KMS-11 (cell line): ENCODE measurements around the gene HS2ST1.

Experiments used
- H2AFZ ChIP-seq: fragments of 200-600 bp; sonication (generic); 2 replicates; pipeline ENCODE4 v1.6.1; 2016; ENCODE audit warnings: antibody characterized with exemption, mixed run types, low read depth
- H3K27ac ChIP-seq: fragments of 200-600 bp; sonication (generic); 2 replicates; pipeline ENCODE4 v1.6.1; 2016; ENCODE audit warnings: mild to moderate bottlenecking, mixed run types
- H3K27me3 ChIP-seq: fragments of 200-600 bp; sonication (generic); 2 replicates; pipeline ENCODE4 v1.6.1; 2017; ENCODE audit warnings: mild to moderate bottlenecking, low read depth, mixed run types, moderate library complexity; ENCODE audit not compliant: insufficient read depth
- H3K36me3 ChIP-seq: fragments of 200-600 bp; sonication (generic); 2 replicates; pipeline ENCODE4 v1.6.1; 2017; ENCODE audit warnings: mild to moderate bottlenecking, mixed run types; ENCODE audit not compliant: insufficient read depth
- H3K4me1 ChIP-seq: fragments of 200-600 bp; sonication (generic); 2 replicates; pipeline ENCODE4 v1.6.1; 2016; ENCODE audit warnings: mild to moderate bottlenecking, low read depth, mixed run types; ENCODE audit not compliant: poor library complexity, severe bottlenecking
- H3K4me2 ChIP-seq: fragments of 200-600 bp; sonication (generic); 2 replicates; pipeline ENCODE4 v1.7.0; 2016; ENCODE audit warnings: mild to moderate bottlenecking, mixed run types
- H3K4me3 ChIP-seq: fragments of 200-600 bp; sonication (generic); IDR thresholded peaks from 2 replicates; pipeline ENCODE4 v1.6.1; 2017; ENCODE audit warnings: low read depth, low read length, mixed read lengths; ENCODE audit not compliant: insufficient read depth
- H3K79me2 ChIP-seq: fragments of 200-600 bp; sonication (generic); 2 replicates; pipeline ENCODE4 v1.6.1; 2016; ENCODE audit warnings: low read depth, mixed run types; ENCODE audit not compliant: insufficient read depth
- H3K9ac ChIP-seq: fragments of 200-600 bp; sonication (generic); 2 replicates; pipeline ENCODE4 v1.6.1; 2016; ENCODE audit warnings: mild to moderate bottlenecking, mixed run types
- H4K20me1 ChIP-seq: fragments of 200-600 bp; sonication (generic); 2 replicates; pipeline ENCODE4 v1.6.1; 2016; ENCODE audit warnings: mild to moderate bottlenecking, mixed run types; ENCODE audit not compliant: insufficient read depth
- TF ChIP-seq, protein P1 (sequence below): fragments of 200-600 bp; sonication (generic); conservative IDR thresholded peaks from 2 replicates; pipeline ENCODE4 v1.6.1; 2017; ENCODE audit warnings: low read depth, mild to moderate bottlenecking, antibody characterized with exemption, low read length, moderate library complexity, mixed read lengths

Gene HS2ST1

DNA sequence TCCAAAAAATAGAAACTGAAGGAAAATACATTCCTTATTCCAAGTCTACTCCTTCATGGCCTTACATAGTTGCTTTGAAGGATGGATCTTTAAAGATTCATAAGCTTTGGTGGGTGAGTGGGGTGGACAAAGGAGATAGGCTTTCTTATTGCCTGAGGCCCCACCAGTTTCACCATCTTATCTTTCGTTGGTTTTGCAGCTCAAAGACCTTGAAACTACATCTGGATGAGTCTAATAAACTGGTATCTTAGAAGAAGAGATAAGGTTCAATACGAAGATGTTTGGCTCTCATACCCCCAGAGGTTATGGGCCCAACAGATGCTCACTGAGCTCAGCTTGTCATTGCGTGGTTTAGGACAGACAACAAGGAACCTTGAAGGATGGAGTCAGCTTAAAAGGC, 201.5 kb downstream of the HS2ST1 start:
- H3K4me2 ChIP-seq, result no peak overlapping the region
- H4K20me1 ChIP-seq, result no peaks in the 10 kb centered on the region
- H3K27ac ChIP-seq, result no peak overlapping the region
- H3K4me1 ChIP-seq, result no peaks in the 10 kb centered on the region
- H3K9ac ChIP-seq, result no peak overlapping the region
- TF ChIP-seq, protein P1, sequence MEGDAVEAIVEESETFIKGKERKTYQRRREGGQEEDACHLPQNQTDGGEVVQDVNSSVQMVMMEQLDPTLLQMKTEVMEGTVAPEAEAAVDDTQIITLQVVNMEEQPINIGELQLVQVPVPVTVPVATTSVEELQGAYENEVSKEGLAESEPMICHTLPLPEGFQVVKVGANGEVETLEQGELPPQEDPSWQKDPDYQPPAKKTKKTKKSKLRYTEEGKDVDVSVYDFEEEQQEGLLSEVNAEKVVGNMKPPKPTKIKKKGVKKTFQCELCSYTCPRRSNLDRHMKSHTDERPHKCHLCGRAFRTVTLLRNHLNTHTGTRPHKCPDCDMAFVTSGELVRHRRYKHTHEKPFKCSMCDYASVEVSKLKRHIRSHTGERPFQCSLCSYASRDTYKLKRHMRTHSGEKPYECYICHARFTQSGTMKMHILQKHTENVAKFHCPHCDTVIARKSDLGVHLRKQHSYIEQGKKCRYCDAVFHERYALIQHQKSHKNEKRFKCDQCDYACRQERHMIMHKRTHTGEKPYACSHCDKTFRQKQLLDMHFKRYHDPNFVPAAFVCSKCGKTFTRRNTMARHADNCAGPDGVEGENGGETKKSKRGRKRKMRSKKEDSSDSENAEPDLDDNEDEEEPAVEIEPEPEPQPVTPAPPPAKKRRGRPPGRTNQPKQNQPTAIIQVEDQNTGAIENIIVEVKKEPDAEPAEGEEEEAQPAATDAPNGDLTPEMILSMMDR, result no peak
- H3K27me3 ChIP-seq, result no peaks in the 10 kb centered on the region
- no peak overlapping the region for H2AFZ ChIP-seq
- no peaks in the 10 kb centered on the region for H3K79me2 ChIP-seq
- no peak overlapping the region for H3K4me3 ChIP-seq
- no peaks in the 10 kb centered on the region for H3K36me3 ChIP-seq

DNA sequence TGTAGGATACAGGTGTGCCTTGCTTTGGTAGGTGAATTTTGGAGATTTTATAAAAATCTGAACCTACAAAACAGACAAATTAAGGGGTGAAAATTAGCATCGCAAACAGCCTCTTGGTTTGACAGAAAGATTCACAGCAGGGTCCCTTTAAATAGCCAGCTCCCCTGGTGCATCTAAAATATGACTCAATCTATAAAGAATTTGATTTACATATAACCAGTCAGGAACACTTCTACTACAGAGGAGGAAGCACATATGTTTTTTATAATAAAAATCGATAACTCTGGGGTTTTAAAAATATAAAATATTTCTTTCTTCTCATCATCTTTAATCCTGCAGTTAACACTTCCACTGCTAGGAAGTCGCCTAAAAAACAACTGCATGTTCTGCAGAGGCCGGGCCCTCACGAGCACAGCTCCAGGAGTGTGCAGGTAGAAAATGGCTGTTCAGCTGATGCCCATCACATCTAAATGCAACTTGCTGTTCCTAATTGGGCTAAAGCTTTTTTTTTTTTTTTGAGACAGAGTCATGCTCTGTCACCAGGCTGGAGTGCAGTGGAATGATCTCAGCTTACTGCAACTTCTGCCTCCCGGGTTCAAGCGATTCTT, 203.4 kb downstream of the HS2ST1 start:
- no peaks in the 10 kb centered on the region for H3K27me3 ChIP-seq
- H3K4me2 ChIP-seq, result no peak overlapping the region
- no peak overlapping the region for H2AFZ ChIP-seq
- H4K20me1 ChIP-seq, result no peaks in the 10 kb centered on the region
- no peaks in the 10 kb centered on the region for H3K79me2 ChIP-seq
- no peak overlapping the region for H3K9ac ChIP-seq
- TF ChIP-seq, protein P1, result no peak
- H3K4me3 ChIP-seq, result no peak overlapping the region
- H3K27ac ChIP-seq, result no peak overlapping the region
- H3K36me3 ChIP-seq, result no peaks in the 10 kb centered on the region
- no peaks in the 10 kb centered on the region for H3K4me1 ChIP-seq

DNA sequence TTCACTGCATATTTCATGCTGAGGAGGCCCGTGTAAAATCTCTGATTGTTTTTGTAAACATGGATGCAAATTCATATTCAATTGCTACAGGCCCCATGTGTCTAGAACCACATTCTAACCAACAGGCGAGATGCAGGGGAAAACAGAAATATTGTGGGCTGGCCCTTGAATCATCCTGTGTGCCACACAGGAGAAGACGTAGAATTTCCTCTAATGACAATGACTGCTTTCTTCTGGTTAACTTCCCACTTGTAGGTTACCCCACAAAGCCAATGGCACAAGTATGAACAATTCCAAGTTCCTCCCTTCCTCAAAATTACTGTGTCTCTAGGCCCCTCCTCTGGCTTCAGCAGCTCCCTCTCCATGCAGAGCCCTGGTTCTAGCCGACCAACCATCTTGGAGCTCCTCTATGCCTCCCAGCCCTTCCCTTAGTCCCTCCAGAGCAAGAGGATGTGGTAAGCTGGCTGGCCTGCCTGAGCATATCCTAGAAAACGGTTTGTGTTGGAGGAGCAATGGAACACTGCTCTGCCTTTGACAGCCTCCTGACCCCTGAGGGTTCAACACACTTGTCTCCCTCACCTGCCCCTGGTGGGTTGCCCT, 205.2 kb downstream of the HS2ST1 start:
- H3K4me1 ChIP-seq, result no peaks in the 10 kb centered on the region
- no peak overlapping the region for H3K27ac ChIP-seq
- H3K4me3 ChIP-seq, result no peak overlapping the region
- H3K27me3 ChIP-seq, result no peaks in the 10 kb centered on the region
- H4K20me1 ChIP-seq, result no peaks in the 10 kb centered on the region
- no peak overlapping the region for H3K9ac ChIP-seq
- H2AFZ ChIP-seq, result no peak overlapping the region
- H3K36me3 ChIP-seq, result no peaks in the 10 kb centered on the region
- no peak overlapping the region for H3K4me2 ChIP-seq
- TF ChIP-seq, protein P1, result no peak
- H3K79me2 ChIP-seq, result no peaks in the 10 kb centered on the region

DNA sequence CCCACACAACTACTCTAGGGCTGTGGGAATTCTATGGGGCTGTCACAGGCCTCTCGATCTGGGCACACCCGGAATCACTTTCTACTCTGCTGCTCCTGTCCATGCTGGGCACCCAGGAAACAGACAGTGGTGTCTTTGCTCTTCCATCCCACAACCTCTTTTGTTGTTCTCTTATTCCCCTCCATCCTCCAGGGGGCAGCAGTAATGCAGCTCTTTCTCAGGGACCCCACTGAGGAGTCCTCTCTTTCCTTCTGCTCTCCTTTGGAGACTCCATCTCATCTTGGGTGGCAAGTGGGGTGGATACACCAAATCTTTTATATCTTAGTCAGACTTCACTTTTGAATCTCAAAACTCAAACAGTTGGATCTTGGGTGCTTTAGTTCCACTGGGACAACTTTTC, 206.3 kb downstream of the HS2ST1 start:
- Histone ChIP-seq H3K4me2 (no peak overlapping the region), H3K27ac (no peak overlapping the region), H3K36me3 (no peaks in the 10 kb centered on the region), H3K79me2 (no peaks in the 10 kb centered on the region), H3K27me3 (no peaks in the 10 kb centered on the region), H2AFZ (no peak overlapping the region), H3K4me3 (no peak overlapping the region), H4K20me1 (no peaks in the 10 kb centered on the region), H3K9ac (no peak overlapping the region), H3K4me1 (no peaks in the 10 kb centered on the region)
- TF ChIP-seq, protein P1, result peak; percentile 36
